ENCODE results near the gene CALR3.
A peak's percentile ranks its signal among the peaks of the same experiment; 100 is the strongest.
"Not testable (repeated sequence)": the region's sequence is repeated elsewhere in the genome, so short reads cannot be mapped to it uniquely, and the experiment has no call there.

CALR3 gene

GRCh38 chr19:16449330-16449961 is 46.5 kb downstream of the CALR3 start:
- DNase-seq (ENCODE audit: low spot score), result peak; percentile 70
- TF ChIP-seq, protein P1, sequence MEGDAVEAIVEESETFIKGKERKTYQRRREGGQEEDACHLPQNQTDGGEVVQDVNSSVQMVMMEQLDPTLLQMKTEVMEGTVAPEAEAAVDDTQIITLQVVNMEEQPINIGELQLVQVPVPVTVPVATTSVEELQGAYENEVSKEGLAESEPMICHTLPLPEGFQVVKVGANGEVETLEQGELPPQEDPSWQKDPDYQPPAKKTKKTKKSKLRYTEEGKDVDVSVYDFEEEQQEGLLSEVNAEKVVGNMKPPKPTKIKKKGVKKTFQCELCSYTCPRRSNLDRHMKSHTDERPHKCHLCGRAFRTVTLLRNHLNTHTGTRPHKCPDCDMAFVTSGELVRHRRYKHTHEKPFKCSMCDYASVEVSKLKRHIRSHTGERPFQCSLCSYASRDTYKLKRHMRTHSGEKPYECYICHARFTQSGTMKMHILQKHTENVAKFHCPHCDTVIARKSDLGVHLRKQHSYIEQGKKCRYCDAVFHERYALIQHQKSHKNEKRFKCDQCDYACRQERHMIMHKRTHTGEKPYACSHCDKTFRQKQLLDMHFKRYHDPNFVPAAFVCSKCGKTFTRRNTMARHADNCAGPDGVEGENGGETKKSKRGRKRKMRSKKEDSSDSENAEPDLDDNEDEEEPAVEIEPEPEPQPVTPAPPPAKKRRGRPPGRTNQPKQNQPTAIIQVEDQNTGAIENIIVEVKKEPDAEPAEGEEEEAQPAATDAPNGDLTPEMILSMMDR (IDR thresholded peaks at IDR 0.05; ENCODE audit: extremely low read depth, insufficient read depth, missing control alignments), result no peak
- in situ Hi-C loops (cut with MboI; ENCODE audit: low pct_unique_long_range_greater_than_20kb, low sequenced_read_pairs, unreplicated experiment), result no loop called here

DNA sequence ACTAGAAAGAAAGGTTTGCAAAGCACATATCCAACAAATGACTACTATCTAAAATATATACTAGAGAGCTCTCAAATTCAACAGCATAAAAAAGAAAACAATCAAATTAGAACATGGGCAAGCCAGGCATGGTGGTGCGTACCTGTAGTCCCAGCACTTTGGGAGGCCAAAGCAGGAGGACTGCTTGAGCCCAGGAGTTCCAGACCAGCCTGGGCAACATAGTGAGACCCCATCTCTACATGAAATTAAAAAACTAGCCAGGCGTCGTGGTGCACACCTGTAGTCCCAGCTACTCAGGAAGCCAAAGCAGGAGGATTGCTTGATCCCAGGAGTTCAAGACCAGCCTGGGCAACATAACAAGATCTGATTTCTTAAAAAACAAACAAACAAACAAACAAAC is 47.1 kb downstream of the CALR3 start:
- DNase-seq (ENCODE audit: low spot score); in situ Hi-C loops (cut with MboI; ENCODE audit: low pct_unique_long_range_greater_than_20kb, low sequenced_read_pairs, unreplicated experiment): not testable (repeated sequence)

GRCh38 chr19:16446724-16447368 is 49.1 kb downstream of the CALR3 start:
- peak; percentile 61 for DNase-seq (ENCODE audit: low spot score)
- TF ChIP-seq, protein P1 (IDR thresholded peaks at IDR 0.05; ENCODE audit: extremely low read depth, insufficient read depth, missing control alignments), result no peak
- in situ Hi-C loops (cut with MboI; ENCODE audit: low pct_unique_long_range_greater_than_20kb, low sequenced_read_pairs, unreplicated experiment), result no loop called here

- TF ChIP-seq, protein P1 (IDR thresholded peaks at IDR 0.05; ENCODE audit: extremely low read depth, insufficient read depth, missing control alignments), result no peak
- DNase-seq (ENCODE audit: low spot score), result peak; percentile 61
- in situ Hi-C loops (cut with MboI; ENCODE audit: low pct_unique_long_range_greater_than_20kb, low sequenced_read_pairs, unreplicated experiment), result no loop called here
Measured at GRCh38 chr19:16446108-16446723, 49.8 kb downstream of the CALR3 start.

GRCh38 chr19:16445238-16446107 is 50.5 kb downstream of the CALR3 start:
- TF ChIP-seq, protein P1 (IDR thresholded peaks at IDR 0.05; ENCODE audit: extremely low read depth, insufficient read depth, missing control alignments), result no peak
- DNase-seq (ENCODE audit: low spot score), result peak; percentile 57
- in situ Hi-C loops (cut with MboI; ENCODE audit: low pct_unique_long_range_greater_than_20kb, low sequenced_read_pairs, unreplicated experiment), result no loop called here

DNA sequence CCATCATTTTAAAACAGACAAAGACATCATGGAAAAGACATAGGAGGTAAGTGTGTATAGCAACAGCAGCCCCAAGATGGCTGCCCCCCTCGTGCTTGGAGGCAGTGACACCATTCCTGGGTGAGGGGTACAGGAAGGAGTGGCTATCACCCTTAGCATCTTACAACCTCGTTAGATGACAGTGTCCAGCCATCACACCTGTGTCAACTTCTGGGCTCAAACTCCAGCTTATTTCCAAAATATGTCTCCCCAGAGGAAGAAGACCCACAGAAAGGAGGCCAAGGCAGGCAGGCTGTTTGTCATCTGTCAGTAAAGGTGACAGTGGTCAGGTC is 51.7 kb downstream of the CALR3 start:
- DNase-seq (ENCODE audit: low spot score), result no peak
- in situ Hi-C loops (cut with MboI; ENCODE audit: low pct_unique_long_range_greater_than_20kb, low sequenced_read_pairs, unreplicated experiment), result no loop called here
- TF ChIP-seq, protein P1 (IDR thresholded peaks at IDR 0.05; ENCODE audit: extremely low read depth, insufficient read depth, missing control alignments), result no peak

All from GM13977 (cell line).